OCI-LY1 (cell line): ENCODE results near the gene MAPKAPK3.
A peak's percentile ranks its signal among the peaks of the same experiment; 100 is the strongest.

Experiments
- H2AFZ ChIP-seq: fragments of 200-600 bp; sonication (generic), shearing (Covaris generic); 2 replicates; pipeline ENCODE4 v1.6.0; 2014; ENCODE audit warnings: antibody characterized with exemption, mild to moderate bottlenecking, low read length
- H3F3A ChIP-seq: fragments of 200-600 bp; sonication (generic), shearing (Covaris generic); 2 replicates; pipeline ENCODE4 v1.6.0; 2014; ENCODE audit warnings: mild to moderate bottlenecking, antibody characterized with exemption, low read length, moderate library complexity; ENCODE audit not compliant: insufficient read depth
- H3K27ac ChIP-seq: fragments of 200-600 bp; sonication (generic); 2 replicates; pipeline ENCODE4 v1.5.1; 2014; ENCODE audit warnings: low read length, mixed run types, mild to moderate bottlenecking, low read depth; ENCODE audit not compliant: poor library complexity, severe bottlenecking
- H3K27me3 ChIP-seq: fragments of 200-600 bp; sonication (generic); 2 replicates; pipeline ENCODE4 v1.6.0; 2014; ENCODE audit warnings: antibody characterized with exemption, mild to moderate bottlenecking, low read length, moderate library complexity; ENCODE audit not compliant: insufficient read depth
- H3K36me3 ChIP-seq: fragments of 200-600 bp; sonication (generic); 2 replicates; pipeline ENCODE4 v1.6.1; 2014; ENCODE audit warnings: mild to moderate bottlenecking, antibody characterized with exemption, low read length, moderate library complexity, mixed read lengths; ENCODE audit not compliant: insufficient read depth
- H3K4me1 ChIP-seq: fragments of 200-600 bp; sonication (generic); 2 replicates; pipeline ENCODE4 v1.5.1; 2014; ENCODE audit warnings: mild to moderate bottlenecking, low read length, moderate library complexity; ENCODE audit not compliant: insufficient read depth, severe bottlenecking
- H3K4me2 ChIP-seq: fragments of 200-600 bp; sonication (generic), shearing (Covaris generic); 2 replicates; pipeline ENCODE4 v1.6.1; 2014; ENCODE audit warnings: low read length
- H3K4me3 ChIP-seq: fragments of 200-600 bp; sonication (generic); 2 replicates; pipeline ENCODE4 v1.5.1; 2014; ENCODE audit warnings: low read length, low read depth, mild to moderate bottlenecking, mixed read lengths; ENCODE audit not compliant: poor library complexity, severe bottlenecking
- H3K79me2 ChIP-seq: fragments of 200-600 bp; shearing (Covaris generic); 2 replicates; pipeline ENCODE4 v1.6.1; 2016; ENCODE audit warnings: mixed run types, low read length, mixed read lengths; ENCODE audit not compliant: insufficient read depth
- H3K9ac ChIP-seq: fragments of 200-600 bp; sonication (generic), shearing (Covaris generic); 2 replicates; pipeline ENCODE4 v1.6.1; 2014; ENCODE audit warnings: mild to moderate bottlenecking, low read length, mixed read lengths
- H3K9me2 ChIP-seq: fragments of 200-600 bp; sonication (generic), shearing (Covaris generic); 2 replicates; pipeline ENCODE4 v1.6.1; 2014; ENCODE audit warnings: low read depth, mild to moderate bottlenecking, low read length, mixed read lengths
- H3K9me3 ChIP-seq: fragments of 200-600 bp; shearing (Covaris generic); 2 replicates; pipeline ENCODE4 v1.6.1; 2014; ENCODE audit warnings: low read length, mixed read lengths
- H4K20me1 ChIP-seq: fragments of 200-600 bp; sonication (generic), shearing (Covaris generic); 2 replicates; pipeline ENCODE4 v1.6.0; 2016; ENCODE audit warnings: mild to moderate bottlenecking, low read length; ENCODE audit not compliant: insufficient read depth
- CTCF ChIP-seq: fragments of 200-600 bp; sonication (generic), shearing (Covaris generic); IDR thresholded peaks from 2 replicates; pipeline ENCODE4 v1.5.1; 2017; ENCODE audit warnings: mild to moderate bottlenecking, antibody characterized with exemption, low read length, moderate library complexity, mixed read lengths
- EZH2 ChIP-seq: fragments of 200-600 bp; sonication (generic), shearing (Covaris generic); IDR thresholded peaks from 2 replicates; pipeline ENCODE4 v1.8.0; 2017; ENCODE audit warnings: borderline replicate concordance, mixed run types, mild to moderate bottlenecking, antibody characterized with exemption, low read length, moderate library complexity, mixed read lengths

Gene MAPKAPK3

DNA sequence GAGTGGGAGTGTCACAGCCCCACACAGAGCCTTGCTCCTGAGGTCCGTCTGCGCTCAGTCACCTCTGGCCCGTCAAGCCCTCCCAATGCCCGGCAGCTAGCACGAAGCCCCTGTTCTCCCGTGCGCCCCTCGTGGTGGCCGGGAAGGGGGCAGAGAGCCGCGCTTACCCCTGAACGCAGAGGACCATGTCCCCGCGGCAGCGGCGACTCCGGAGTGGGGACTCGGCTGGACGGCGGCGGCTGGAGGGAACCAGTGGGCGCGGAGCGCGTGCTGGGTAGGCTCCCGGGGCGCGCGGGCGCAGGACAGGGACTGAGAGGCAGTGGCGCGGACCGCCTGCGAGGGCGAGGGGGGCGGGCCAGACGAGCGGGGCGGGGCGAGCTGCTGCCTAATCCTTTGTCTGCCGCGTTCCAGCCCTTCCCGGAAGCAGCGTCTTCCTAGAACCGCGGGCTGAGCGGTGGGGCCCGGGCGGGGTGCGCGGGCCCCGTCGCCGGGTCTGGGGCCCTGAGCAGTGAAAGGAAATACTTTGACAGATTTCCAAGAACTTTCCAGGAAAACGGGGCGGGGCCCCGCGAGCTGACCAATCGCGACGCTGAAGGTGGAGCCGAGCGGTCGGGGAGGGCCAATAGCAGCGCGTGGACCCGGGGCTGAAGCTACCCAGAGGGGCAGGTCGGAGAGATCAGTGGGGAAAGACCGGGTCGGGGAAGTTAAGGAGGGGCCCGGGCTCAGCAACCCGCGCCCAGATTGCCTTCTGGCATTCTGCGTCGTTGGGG is 5.3 kb upstream of the MAPKAPK3 start, which contains the start of gene CISH:
TSS of gene CISH (minus strand) at position 311 of the 770 bp plus-strand sequence. CDS start at position 187, 124 bp downstream.
- H3F3A ChIP-seq: no peaks in the 10 kb centered on the region
- H3K79me2 ChIP-seq: no peaks in the 10 kb centered on the region
- no peaks in the 10 kb centered on the region for H3K9me3 ChIP-seq
- no peaks in the 10 kb centered on the region for H3K36me3 ChIP-seq
- peak within 1 kb of the TSS; percentile 82 for H3K4me2 ChIP-seq
- H3K9me2 ChIP-seq: no peaks in the 10 kb centered on the region
- peak within 1 kb of the TSS; percentile 11; the same call in 1 of the 2 replicates for H3K9ac ChIP-seq
- H3K27me3 ChIP-seq: peaks cover 10% of the 10 kb centered on the region; the same call in 1 of the 2 replicates
- no peaks in the 10 kb centered on the region for H4K20me1 ChIP-seq
- peak within 1 kb of the TSS; percentile 53 for H3K4me3 ChIP-seq
- no peak within 1 kb of the TSS for H3K27ac ChIP-seq
- TF ChIP-seq CTCF (peak; percentile 57), EZH2 (no peak)
- no peak within 1 kb of the TSS for H2AFZ ChIP-seq
- peaks cover 16% of the 10 kb centered on the region for H3K4me1 ChIP-seq

DNA sequence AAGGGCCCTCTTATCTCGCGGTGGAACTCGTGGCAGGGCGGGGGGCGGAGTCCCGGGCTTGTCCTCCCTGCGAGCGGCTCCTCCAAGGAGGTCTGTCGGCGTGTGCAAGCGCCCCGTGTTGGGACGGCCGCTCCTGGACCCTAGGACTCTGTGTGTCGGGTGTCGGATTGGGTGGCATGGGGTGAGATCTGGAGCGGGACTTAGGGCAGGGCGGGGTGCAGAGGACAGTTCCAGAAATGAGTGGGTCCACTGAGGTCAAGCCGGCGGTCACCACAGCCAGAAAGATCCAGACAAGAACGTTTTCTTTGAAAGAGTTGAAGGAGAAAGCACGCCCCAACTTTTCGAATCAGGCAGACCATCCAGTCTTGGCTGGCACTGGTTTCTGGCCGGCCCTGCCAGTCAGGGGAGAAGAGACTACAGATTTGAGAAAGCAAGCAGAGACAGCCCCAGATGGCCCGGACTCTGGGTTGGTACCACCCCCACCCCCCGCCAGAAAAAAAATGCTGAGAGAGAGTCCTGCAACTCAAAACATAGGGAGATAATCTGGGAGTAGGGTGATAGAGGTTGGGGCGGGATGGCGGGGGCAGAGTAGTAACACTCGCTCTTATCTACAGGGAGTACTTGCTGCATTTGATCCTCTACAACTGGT is 4.6 kb upstream of the MAPKAPK3 start:
- no peaks in the 10 kb centered on the region for H3K9me2 ChIP-seq
- no peak overlapping the region for H3K27ac ChIP-seq
- TF ChIP-seq EZH2 (no peak), CTCF (no peak)
- H3K27me3 ChIP-seq: peaks cover 10% of the 10 kb centered on the region; the same call in 1 of the 2 replicates
- no peaks in the 10 kb centered on the region for H3F3A ChIP-seq
- peaks cover 19% of the 10 kb centered on the region for H3K4me1 ChIP-seq
- H3K9me3 ChIP-seq: no peaks in the 10 kb centered on the region
- no peak overlapping the region for H3K9ac ChIP-seq
- no peak overlapping the region for H2AFZ ChIP-seq
- H3K4me3 ChIP-seq: peak overlapping the region; percentile 53
- H3K36me3 ChIP-seq: no peaks in the 10 kb centered on the region
- H3K79me2 ChIP-seq: no peaks in the 10 kb centered on the region
- peak overlapping the region; percentile 82 for H3K4me2 ChIP-seq
- H4K20me1 ChIP-seq: no peaks in the 10 kb centered on the region

- H3K4me3 ChIP-seq: no peak overlapping the region
- no peak for TF ChIP-seq CTCF
- no peak for TF ChIP-seq EZH2
- H3K9ac ChIP-seq: no peak overlapping the region
- H3K4me2 ChIP-seq: no peak overlapping the region
- H3K9me3 ChIP-seq: no peaks in the 10 kb centered on the region
- no peaks in the 10 kb centered on the region for H3F3A ChIP-seq
- peaks cover 10% of the 10 kb centered on the region; the same call in 1 of the 2 replicates for H3K27me3 ChIP-seq
- H4K20me1 ChIP-seq: no peaks in the 10 kb centered on the region
- H3K36me3 ChIP-seq: no peaks in the 10 kb centered on the region
- H3K4me1 ChIP-seq: peaks cover 27% of the 10 kb centered on the region
- H2AFZ ChIP-seq: no peak overlapping the region
- no peaks in the 10 kb centered on the region for H3K79me2 ChIP-seq
- H3K27ac ChIP-seq: no peak overlapping the region
- H3K9me2 ChIP-seq: no peaks in the 10 kb centered on the region
Observed at GRCh38 chr3:50612970-50613846, 3.7 kb upstream of the MAPKAPK3 start.
